K562 treated with DMSO at 1 percent for 24 hours (cell line): ENCODE measurements around the gene SLIT1. TPM values are rescaled to one million over a fixed set of nuclear protein-coding genes. Genes with fewer than 3 reads are reported as not detected.

ENCODE experiments used
- total RNA-seq: library from RNA; unstranded; fragments of 300-600 nt; gene quantifications from 2 replicates; pipeline ENCODE4 v1.2.3, GENCODE V29; 2022; ENCODE audit warnings: low read depth; ENCODE audit not compliant: insufficient read depth

SLIT1 gene
- total RNA-seq: 0.03 and 0.07 TPM in 2 replicates

GRCh38 chr10:97185326-97186058 is at the start of gene SLIT1:
TSS of gene SLIT1 (minus strand) at chr10:97185959. CDS start at chr10:97185674, 285 bp downstream.

Other genes with a start within 250 kb of the SLIT1 start
- gene ARHGAP19, start 106.7 kb upstream of the SLIT1 start, total RNA-seq: 13.9 and 14.5 TPM in 2 replicates
- 7.0 and 7.8 TPM in 2 replicates for gene FRAT1, start 133.3 kb upstream of the SLIT1 start, total RNA-seq
- gene FRAT2, start 148.8 kb upstream of the SLIT1 start, total RNA-seq: 26.4 and 27.1 TPM in 2 replicates
- gene RRP12, start 215.4 kb upstream of the SLIT1 start, total RNA-seq: 11.3 and 12.1 TPM in 2 replicates
- gene PGAM1, start 240.2 kb upstream of the SLIT1 start, total RNA-seq: 193 and 195 TPM in 2 replicates